ENCODE results near the gene RCOR2. TPM values are rescaled to one million over a fixed set of nuclear protein-coding genes. Genes with fewer than 3 reads are reported as not detected.

RCOR2 gene
- total RNA-seq, 1 donor from 2014 or later, result 70.6 TPM

GRCh38 chr11:63911876-63912275 lies 5.1 kb downstream of the RCOR2 start:
- no peaks in the 10 kb centered on the region for H3K27me3 ChIP-seq
- no peak overlapping the region for H2AFZ ChIP-seq (replicated peaks)
- H3K27ac ChIP-seq, result peak overlapping the region; percentile 80
- Mint-ChIP-seq H3K27ac (no peak overlapping the region), H3K4me1 (peaks cover 49% of the 10 kb centered on the region), H3K36me3 (peaks cover 10% of the 10 kb centered on the region), H3K27me3 (ENCODE audit: insufficient read depth, low read depth) (peaks cover 5% of the 10 kb centered on the region), H3K9me3 (no peaks in the 10 kb centered on the region), H3K4me3 (no peak overlapping the region)
- no peak for DNase-seq (ENCODE audit: low spot score)
- no peaks in the 10 kb centered on the region for H3K9me3 ChIP-seq (ENCODE audit: low read depth)
- H3K36me3 ChIP-seq, result no peaks in the 10 kb centered on the region
- H3K79me2 ChIP-seq (ENCODE audit: low read depth), result peaks cover 47% of the 10 kb centered on the region
- TF ChIP-seq EZH2 (IDR thresholded peaks at IDR 0.05), result no peak
- no peak for TF ChIP-seq CTCF (IDR thresholded peaks at IDR 0.05)
- no peak for TF ChIP-seq EZH2phosphoT487 (IDR thresholded peaks at IDR 0.05)
- H3K9ac ChIP-seq, result no peak overlapping the region
- peaks cover 96% of the 10 kb centered on the region for H4K20me1 ChIP-seq (ENCODE audit: low read depth)
- peaks cover 85% of the 10 kb centered on the region for H3F3A ChIP-seq (ENCODE audit: low read depth)
- H3K4me1 ChIP-seq, result peaks cover 62% of the 10 kb centered on the region
- H3K4me3 ChIP-seq, result no peak overlapping the region
- no peak overlapping the region for H3K4me2 ChIP-seq

- Mint-ChIP-seq H3K27ac (peak overlapping the region; percentile 90), H3K4me3 (no peak overlapping the region), H3K9me3 (no peaks in the 10 kb centered on the region), H3K36me3 (peaks cover 11% of the 10 kb centered on the region), H3K27me3 (ENCODE audit: insufficient read depth, low read depth) (peaks cover 5% of the 10 kb centered on the region), H3K4me1 (peaks cover 52% of the 10 kb centered on the region)
- Histone ChIP-seq H3K36me3 (no peaks in the 10 kb centered on the region), H2AFZ (replicated peaks) (no peak overlapping the region), H4K20me1 (ENCODE audit: low read depth) (peaks cover 95% of the 10 kb centered on the region), H3F3A (ENCODE audit: low read depth) (peaks cover 85% of the 10 kb centered on the region), H3K9me3 (ENCODE audit: low read depth) (no peaks in the 10 kb centered on the region), H3K9ac (no peak overlapping the region), H3K4me3 (no peak overlapping the region), H3K27ac (peak overlapping the region; percentile 77), H3K79me2 (ENCODE audit: low read depth) (peaks cover 44% of the 10 kb centered on the region), H3K4me1 (peaks cover 63% of the 10 kb centered on the region), H3K27me3 (no peaks in the 10 kb centered on the region), H3K4me2 (peak overlapping the region; percentile 54)
- DNase-seq (ENCODE audit: low spot score), result peak; percentile 40
- no peak for TF ChIP-seq EZH2phosphoT487 (IDR thresholded peaks at IDR 0.05)
- TF ChIP-seq CTCF (IDR thresholded peaks at IDR 0.05), result no peak
- TF ChIP-seq EZH2 (IDR thresholded peaks at IDR 0.05), result no peak
These were observed 5.5 kb downstream of the RCOR2 start for GRCh38 chr11:63911440-63911839.

- Histone ChIP-seq H3K36me3 (no peaks in the 10 kb centered on the region), H3K27ac (peak overlapping the region; percentile 77)
- DNase-seq (ENCODE audit: low spot score), result peak; percentile 34
These were observed 6.3 kb downstream of the RCOR2 start for GRCh38 chr11:63910675-63911074.

More at GRCh38 chr11:63910675-63911074, 6.3 kb downstream of the RCOR2 start:
- peak overlapping the region; percentile 34 for H3K9ac ChIP-seq
- peaks cover 36% of the 10 kb centered on the region for H3K79me2 ChIP-seq (ENCODE audit: low read depth)
- H3K4me3 ChIP-seq, result no peak overlapping the region
- H4K20me1 ChIP-seq (ENCODE audit: low read depth), result peaks cover 88% of the 10 kb centered on the region
- peaks cover 53% of the 10 kb centered on the region for H3K4me1 Mint-ChIP-seq
- H3K36me3 Mint-ChIP-seq, result peaks cover 11% of the 10 kb centered on the region
- H3K4me3 Mint-ChIP-seq, result no peak overlapping the region
- H3K9me3 ChIP-seq (ENCODE audit: low read depth), result no peaks in the 10 kb centered on the region
- H3K4me2 ChIP-seq, result peak overlapping the region; percentile 54
- H3F3A ChIP-seq (ENCODE audit: low read depth), result peaks cover 81% of the 10 kb centered on the region
- peaks cover 5% of the 10 kb centered on the region for H3K27me3 Mint-ChIP-seq (ENCODE audit: insufficient read depth, low read depth)
- H3K27ac Mint-ChIP-seq, result no peak overlapping the region
- no peak overlapping the region for H2AFZ ChIP-seq (replicated peaks)
- H3K4me1 ChIP-seq, result peaks cover 63% of the 10 kb centered on the region
- H3K27me3 ChIP-seq, result no peaks in the 10 kb centered on the region
- TF ChIP-seq EZH2phosphoT487 (IDR thresholded peaks at IDR 0.05) (no peak), CTCF (IDR thresholded peaks at IDR 0.05) (no peak), EZH2 (IDR thresholded peaks at IDR 0.05) (no peak)
- no peaks in the 10 kb centered on the region for H3K9me3 Mint-ChIP-seq

Data from neural progenitor cell (in vitro differentiated cells).